Stimulated activated CD4-positive, alpha-beta T cell treated with anti-CD3 and anti-CD28 coated beads, Interleukin-4, amount 100 ng/mL, for 4 hours (primary cell): ENCODE results near the gene SNX5.

Experiments
- DNase-seq, 2 experiments: peaks; one replicate each; pipeline ENCODE4 v3.0.0-alpha.2; 2020

Gene SNX5

DNA sequence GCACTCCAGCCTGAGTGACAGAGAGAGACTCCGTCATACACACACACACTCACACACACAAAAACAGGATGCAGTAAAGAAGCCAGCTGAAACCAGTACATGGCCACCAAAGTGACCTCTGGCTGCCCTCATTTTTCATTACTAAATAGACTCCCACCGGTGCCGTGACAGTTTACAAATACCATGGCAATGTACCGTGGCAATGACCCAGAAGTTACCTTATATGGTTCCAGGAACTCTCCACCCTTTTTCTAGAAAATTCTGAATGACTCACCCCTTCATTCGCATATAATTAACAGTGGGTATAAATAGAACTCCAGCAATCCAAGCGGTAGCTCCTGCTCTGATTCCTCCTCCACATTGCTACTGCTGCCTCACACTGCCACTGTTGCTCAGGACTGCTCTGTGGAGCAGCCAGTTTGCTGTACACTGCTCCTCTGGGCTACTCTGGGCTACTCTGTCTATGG lies 57.7 kb downstream of the SNX5 start:
- DNase-seq, result no peak

DNA sequence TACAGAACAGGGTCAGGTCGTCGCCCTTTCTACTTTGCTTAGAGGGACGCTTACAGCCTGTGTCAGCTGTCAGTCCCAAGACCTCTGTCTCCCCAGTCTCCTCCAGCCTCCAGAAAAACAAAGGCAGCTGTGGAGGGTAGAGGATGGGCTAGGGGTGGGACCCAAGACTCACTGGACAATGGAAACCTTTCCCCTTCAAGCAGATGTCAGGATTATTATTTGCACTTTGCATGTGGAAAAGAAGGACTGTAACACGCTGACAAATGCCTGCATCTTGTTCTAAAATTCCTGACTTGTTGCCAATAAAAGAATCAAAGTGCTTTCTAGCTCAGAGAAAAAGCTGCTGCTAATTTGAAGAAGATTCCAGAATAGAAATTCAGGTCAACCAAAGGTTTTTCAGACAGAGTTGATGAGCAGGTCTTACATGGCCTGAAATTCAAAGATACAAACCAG lies 58.7 kb downstream of the SNX5 start:
- DNase-seq, result no peak

DNA sequence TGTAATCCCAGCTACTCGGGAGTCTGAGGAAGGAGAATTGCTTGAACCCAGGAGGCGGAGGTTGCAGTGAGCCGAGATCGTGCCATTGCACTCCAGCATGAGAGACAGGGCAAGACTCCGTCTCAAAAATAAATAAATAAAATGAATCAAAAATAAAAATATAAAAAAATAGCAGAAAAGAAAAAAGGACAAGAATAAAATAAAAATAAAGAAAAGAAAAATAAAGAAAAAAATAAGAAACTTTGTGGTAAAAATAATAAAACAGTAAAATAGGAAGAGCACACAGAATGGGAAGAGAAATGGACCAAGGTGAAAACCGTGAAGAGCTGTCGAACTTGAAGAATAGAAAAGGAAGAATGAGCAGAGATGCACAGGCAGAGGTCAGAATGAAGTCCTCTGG lies 63.0 kb downstream of the SNX5 start:
- no peak for DNase-seq

- DNase-seq, result no peak
Measured at GRCh38 chr20:17904027-17904426, 64.6 kb downstream of the SNX5 start.

- no peak for DNase-seq
Measured at GRCh38 chr20:17902531-17903083, 66.0 kb downstream of the SNX5 start.

DNA sequence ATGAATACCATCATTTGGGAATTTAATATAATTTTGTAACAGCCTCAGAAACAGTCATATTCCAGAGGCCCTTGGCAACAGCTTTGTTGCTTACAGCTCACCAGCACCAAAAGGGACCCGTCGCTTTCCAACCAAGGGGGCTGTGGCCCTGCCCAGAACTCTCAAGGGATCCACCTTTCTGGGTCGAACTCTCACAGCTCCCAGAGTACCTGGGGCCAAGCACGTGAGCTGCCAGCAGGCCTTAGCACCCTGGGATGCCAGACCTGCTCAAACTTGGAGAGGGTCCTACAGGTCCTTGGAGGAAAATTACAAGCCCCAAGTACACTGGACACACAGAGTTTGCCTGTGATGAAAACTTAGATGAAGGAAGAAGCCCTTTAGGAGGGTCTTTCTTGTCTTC lies 66.6 kb downstream of the SNX5 start:
- DNase-seq, result no peak

GRCh38 chr20:17898548-17898994 lies 70.0 kb downstream of the SNX5 start:
- peak; percentile 46 to 53 for DNase-seq

GRCh38 chr20:17897566-17898307 lies 70.9 kb downstream of the SNX5 start:
- DNase-seq, result no peak

DNA sequence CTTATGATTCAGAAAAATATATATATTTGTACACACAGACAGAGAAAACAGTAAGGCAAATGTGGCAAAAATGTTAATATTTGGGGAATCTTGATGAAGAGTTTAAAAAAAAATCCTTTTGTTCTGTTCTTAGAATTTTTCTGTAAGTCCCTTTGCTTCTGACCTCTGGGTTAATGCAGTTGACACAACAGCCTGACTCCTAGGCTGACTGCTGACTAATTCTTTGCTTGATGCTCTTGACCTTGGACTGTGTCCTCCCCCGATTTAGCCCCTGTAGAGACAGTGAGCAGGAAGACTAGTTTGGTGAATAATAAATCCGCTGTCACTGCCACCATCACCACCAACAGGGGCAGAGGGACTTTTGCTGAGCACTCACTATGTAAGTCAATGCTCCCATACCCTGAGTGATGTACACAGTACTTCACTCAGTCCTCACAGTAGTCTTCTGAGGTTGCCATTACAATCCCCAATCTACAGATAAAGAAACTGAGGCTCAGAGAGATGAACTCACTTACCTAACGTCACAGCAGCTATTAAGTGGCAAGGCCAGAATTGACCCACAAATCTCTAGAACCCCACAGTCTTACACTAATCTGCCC lies 71.7 kb downstream of the SNX5 start:
- DNase-seq, result no peak

- DNase-seq, result no peak
Measured at GRCh38 chr20:17896193-17896723, 72.3 kb downstream of the SNX5 start.

DNA sequence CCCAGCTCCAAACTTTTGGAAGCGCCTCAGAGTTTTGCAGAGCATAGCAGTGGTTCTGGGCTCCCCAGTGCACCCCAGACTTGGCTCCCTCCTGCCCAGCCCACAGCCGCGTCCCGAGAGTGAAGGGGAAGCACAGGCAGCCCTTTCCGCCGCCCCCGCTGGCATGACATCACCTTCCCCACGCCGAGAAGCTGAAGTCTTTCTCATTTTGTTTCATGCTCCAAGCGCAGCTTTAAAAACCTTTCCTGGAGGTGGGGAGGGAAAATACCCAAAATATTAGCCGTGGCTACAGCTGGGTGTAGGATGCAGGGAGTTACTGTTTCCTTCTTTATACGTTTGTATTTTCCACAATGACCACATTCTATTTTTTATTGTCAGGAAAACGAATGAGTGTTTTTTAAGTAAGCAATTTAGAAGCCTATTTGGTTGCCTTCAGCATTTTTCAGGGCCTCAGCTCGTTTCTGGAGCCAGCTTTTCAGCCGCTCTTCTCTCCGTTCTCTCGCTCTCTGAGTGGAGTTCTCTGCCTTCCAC lies 72.9 kb downstream of the SNX5 start:
- DNase-seq, result peak; percentile 45 to 54

DNA sequence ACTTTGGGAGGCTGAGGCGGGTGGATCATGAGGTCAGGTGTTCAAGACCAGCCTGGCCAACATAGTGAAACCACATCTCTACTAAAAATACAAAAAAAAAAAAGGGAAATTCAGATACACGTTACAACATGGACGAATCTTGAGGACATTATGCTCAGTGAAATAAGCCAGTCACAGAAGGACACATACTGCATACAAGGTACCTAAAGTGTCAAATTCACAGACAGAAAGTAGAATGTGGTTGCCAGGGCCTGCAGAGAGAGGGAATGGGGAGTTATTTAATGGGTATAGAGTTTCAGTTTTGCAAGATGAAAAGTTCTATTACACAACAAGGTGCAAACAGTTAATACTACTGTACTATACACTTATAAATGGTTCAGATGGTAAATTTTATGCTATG lies 75.1 kb downstream of the SNX5 start:
- no peak for DNase-seq

GRCh38 chr20:17892189-17892938 lies 76.2 kb downstream of the SNX5 start:
- DNase-seq, result no peak
